GM12865 (cell line): ENCODE results near the gene RUNX2.

Source experiments
- DNase-seq: peaks from one replicate; pipeline ENCODE4 v3.0.0; 2010; ENCODE audit warnings: low read depth
- H3K4me3 ChIP-seq: 2 replicates; pipeline ENCODE4 v1.5.1; 2011; ENCODE audit warnings: mild to moderate bottlenecking, low read depth, low read length, control low read depth
- TF ChIP-seq, protein P1 (sequence below): IDR thresholded peaks from 2 replicates; pipeline ENCODE4 v1.5.1; 2011; ENCODE audit warnings: low read length, control low read depth, low read depth, inconsistent platforms; ENCODE audit not compliant: insufficient read depth; ENCODE audit errors: missing control alignments

RUNX2 gene

GRCh38 chr6:45438151-45438550, 110.0 kb downstream of the RUNX2 start:
- TF ChIP-seq, protein P1, sequence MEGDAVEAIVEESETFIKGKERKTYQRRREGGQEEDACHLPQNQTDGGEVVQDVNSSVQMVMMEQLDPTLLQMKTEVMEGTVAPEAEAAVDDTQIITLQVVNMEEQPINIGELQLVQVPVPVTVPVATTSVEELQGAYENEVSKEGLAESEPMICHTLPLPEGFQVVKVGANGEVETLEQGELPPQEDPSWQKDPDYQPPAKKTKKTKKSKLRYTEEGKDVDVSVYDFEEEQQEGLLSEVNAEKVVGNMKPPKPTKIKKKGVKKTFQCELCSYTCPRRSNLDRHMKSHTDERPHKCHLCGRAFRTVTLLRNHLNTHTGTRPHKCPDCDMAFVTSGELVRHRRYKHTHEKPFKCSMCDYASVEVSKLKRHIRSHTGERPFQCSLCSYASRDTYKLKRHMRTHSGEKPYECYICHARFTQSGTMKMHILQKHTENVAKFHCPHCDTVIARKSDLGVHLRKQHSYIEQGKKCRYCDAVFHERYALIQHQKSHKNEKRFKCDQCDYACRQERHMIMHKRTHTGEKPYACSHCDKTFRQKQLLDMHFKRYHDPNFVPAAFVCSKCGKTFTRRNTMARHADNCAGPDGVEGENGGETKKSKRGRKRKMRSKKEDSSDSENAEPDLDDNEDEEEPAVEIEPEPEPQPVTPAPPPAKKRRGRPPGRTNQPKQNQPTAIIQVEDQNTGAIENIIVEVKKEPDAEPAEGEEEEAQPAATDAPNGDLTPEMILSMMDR, result no peak
- H3K4me3 ChIP-seq, result no peak overlapping the region
- DNase-seq, result no peak

- H3K4me3 ChIP-seq, result no peak overlapping the region
- DNase-seq, result no peak
- TF ChIP-seq, protein P1, result no peak
These were observed 110.8 kb downstream of the RUNX2 start for GRCh38 chr6:45438849-45439406.

DNA sequence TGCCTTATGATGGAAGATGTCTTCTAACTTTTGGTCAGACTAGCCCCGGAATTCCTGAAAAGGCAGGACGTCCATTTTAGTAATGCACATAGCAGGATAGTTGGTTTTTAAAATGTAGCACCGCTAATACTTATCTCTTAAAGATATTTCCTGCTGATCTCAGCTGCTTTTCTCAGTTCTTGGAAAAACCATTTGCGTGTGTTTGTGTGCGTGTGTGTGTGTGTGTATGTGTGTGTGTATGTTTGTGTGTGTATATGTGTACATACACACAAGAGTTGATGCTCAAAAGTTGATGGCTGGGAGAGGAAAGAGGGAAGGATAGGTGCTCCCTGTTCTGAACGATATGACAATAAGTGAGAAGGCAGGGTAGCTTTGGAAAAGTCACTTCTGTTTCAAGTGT, 111.3 kb downstream of the RUNX2 start:
- no peak overlapping the region for H3K4me3 ChIP-seq
- DNase-seq, result no peak
- TF ChIP-seq, protein P1, result no peak

- DNase-seq, result no peak
- H3K4me3 ChIP-seq, result no peak overlapping the region
- TF ChIP-seq, protein P1, result no peak
These were observed 111.8 kb downstream of the RUNX2 start for GRCh38 chr6:45439861-45440388.

GRCh38 chr6:45441851-45442453, 113.8 kb downstream of the RUNX2 start:
- H3K4me3 ChIP-seq, result no peak overlapping the region
- TF ChIP-seq, protein P1, result no peak
- no peak for DNase-seq

- TF ChIP-seq, protein P1, result no peak
- no peak for DNase-seq
- H3K4me3 ChIP-seq, result no peak overlapping the region
These were observed 114.6 kb downstream of the RUNX2 start for GRCh38 chr6:45442716-45443115.

GRCh38 chr6:45445364-45445748, 117.2 kb downstream of the RUNX2 start:
- H3K4me3 ChIP-seq, result no peak overlapping the region
- DNase-seq, result no peak
- TF ChIP-seq, protein P1, result no peak
